Measurements from ENCODE around the gene SMAD5. TPM values are rescaled to one million over a fixed set of nuclear protein-coding genes. Genes with fewer than 3 reads are reported as not detected.
A peak's percentile ranks its signal among the peaks of the same experiment; 100 is the strongest.

The SMAD5 gene
- total RNA-seq, 2 donors from 2014 or later = 97.8 to 105 TPM

DNA sequence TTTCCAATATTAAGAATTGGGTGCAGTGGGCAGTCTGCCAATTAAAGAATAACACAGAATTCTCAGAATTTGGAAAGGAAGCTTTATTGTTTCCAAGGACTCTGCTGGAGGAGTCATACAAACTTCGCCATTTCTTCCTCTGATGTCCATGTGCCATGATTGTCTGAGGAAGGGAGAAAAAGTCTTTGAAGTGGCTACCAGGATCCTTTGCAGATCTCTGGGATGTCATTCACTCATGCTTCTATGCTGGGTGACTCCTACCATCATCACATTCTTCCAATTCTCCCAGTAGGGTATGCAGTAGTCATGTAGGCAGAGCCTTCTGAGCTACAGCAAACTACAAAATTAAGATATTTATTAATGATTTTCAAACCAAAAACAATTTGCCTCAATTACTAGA is 3.2 kb upstream of the SMAD5 start:
- no peak overlapping the region for H3K4me3 ChIP-seq (ENCODE audit: low read length)
- Mint-ChIP-seq H3K4me3 (no peak overlapping the region), H3K27me3 (ENCODE audit: insufficient read depth) (peaks cover 42% of the 10 kb centered on the region), H3K4me1 (peaks cover 8% of the 10 kb centered on the region), H3K9me3 (no peaks in the 10 kb centered on the region), H3K36me3 (ENCODE audit: low read depth) (no peaks in the 10 kb centered on the region), H3K27ac (no peak overlapping the region)
- no peak overlapping the region for H3K9ac ChIP-seq (ENCODE audit: extremely low read depth, low read length, poor library complexity, severe bottlenecking)
- TF ChIP-seq, protein P1, sequence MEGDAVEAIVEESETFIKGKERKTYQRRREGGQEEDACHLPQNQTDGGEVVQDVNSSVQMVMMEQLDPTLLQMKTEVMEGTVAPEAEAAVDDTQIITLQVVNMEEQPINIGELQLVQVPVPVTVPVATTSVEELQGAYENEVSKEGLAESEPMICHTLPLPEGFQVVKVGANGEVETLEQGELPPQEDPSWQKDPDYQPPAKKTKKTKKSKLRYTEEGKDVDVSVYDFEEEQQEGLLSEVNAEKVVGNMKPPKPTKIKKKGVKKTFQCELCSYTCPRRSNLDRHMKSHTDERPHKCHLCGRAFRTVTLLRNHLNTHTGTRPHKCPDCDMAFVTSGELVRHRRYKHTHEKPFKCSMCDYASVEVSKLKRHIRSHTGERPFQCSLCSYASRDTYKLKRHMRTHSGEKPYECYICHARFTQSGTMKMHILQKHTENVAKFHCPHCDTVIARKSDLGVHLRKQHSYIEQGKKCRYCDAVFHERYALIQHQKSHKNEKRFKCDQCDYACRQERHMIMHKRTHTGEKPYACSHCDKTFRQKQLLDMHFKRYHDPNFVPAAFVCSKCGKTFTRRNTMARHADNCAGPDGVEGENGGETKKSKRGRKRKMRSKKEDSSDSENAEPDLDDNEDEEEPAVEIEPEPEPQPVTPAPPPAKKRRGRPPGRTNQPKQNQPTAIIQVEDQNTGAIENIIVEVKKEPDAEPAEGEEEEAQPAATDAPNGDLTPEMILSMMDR (conservative IDR thresholded peaks at IDR 0.05) = no peak
- DNase-seq = no peak
- peaks cover 14% of the 10 kb centered on the region for H3K27me3 ChIP-seq (ENCODE audit: control insufficient read depth, insufficient read depth, low read length, poor library complexity, severe bottlenecking)
- H3K36me3 ChIP-seq (ENCODE audit: control insufficient read depth, insufficient read depth, low read length) = no peaks in the 10 kb centered on the region
- H3K9me3 ChIP-seq (ENCODE audit: control insufficient read depth, low read length) = no peaks in the 10 kb centered on the region
- 92 to 100% methylated on average over 1 of the region's 1 CpG for WGBS, 2 experiments (ENCODE audit: insufficient coverage in 1 of 2, insufficient read length in 1 of 2)
- no peaks in the 10 kb centered on the region for H3K4me1 ChIP-seq (ENCODE audit: control insufficient read depth, insufficient read depth, low read length)
- no peak overlapping the region for H3K27ac ChIP-seq (ENCODE audit: low read depth, low read length)

DNA sequence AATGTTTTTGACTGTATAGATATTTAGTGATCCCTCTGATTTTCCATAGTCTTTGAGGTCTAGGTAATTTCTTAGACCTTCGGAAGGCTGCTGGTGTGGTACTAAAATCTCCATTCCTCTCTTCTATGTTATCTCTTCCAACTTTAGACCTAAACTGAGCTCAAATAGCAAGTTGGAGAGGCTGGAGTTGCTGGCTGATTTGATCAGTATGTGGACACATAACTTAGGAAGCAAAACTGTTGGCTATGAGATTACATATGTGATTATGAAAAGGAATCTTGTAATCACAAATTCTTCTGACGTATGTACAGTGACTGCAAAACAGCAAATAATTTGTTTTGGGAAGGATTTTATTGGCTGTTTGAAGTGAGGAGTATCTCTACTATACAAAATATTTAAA is 2.1 kb upstream of the SMAD5 start:
- Histone ChIP-seq H3K36me3 (ENCODE audit: control insufficient read depth, insufficient read depth, low read length) (no peaks in the 10 kb centered on the region), H3K27me3 (ENCODE audit: control insufficient read depth, insufficient read depth, low read length, poor library complexity, severe bottlenecking) (peaks cover 14% of the 10 kb centered on the region), H3K9ac (ENCODE audit: extremely low read depth, low read length, poor library complexity, severe bottlenecking) (no peak overlapping the region), H3K4me1 (ENCODE audit: control insufficient read depth, insufficient read depth, low read length) (peaks cover 4% of the 10 kb centered on the region), H3K4me3 (ENCODE audit: low read length) (no peak overlapping the region), H3K27ac (ENCODE audit: low read depth, low read length) (no peak overlapping the region), H3K9me3 (ENCODE audit: control insufficient read depth, low read length) (no peaks in the 10 kb centered on the region)
- WGBS, 2 experiments (ENCODE audit: insufficient coverage in 1 of 2, insufficient read length in 1 of 2) = 100% methylated on average over 2 of the region's 2 CpGs; no CpG with 5 or more reads in 1 of the 2 experiments
- H3K27ac Mint-ChIP-seq = no peak overlapping the region
- H3K36me3 Mint-ChIP-seq (ENCODE audit: low read depth) = peaks cover 4% of the 10 kb centered on the region
- H3K9me3 Mint-ChIP-seq = no peaks in the 10 kb centered on the region
- H3K4me1 Mint-ChIP-seq = peaks cover 16% of the 10 kb centered on the region
- H3K4me3 Mint-ChIP-seq = no peak overlapping the region
- peaks cover 37% of the 10 kb centered on the region for H3K27me3 Mint-ChIP-seq (ENCODE audit: insufficient read depth)
- TF ChIP-seq, protein P1 (conservative IDR thresholded peaks at IDR 0.05) = no peak
- DNase-seq = no peak

DNA sequence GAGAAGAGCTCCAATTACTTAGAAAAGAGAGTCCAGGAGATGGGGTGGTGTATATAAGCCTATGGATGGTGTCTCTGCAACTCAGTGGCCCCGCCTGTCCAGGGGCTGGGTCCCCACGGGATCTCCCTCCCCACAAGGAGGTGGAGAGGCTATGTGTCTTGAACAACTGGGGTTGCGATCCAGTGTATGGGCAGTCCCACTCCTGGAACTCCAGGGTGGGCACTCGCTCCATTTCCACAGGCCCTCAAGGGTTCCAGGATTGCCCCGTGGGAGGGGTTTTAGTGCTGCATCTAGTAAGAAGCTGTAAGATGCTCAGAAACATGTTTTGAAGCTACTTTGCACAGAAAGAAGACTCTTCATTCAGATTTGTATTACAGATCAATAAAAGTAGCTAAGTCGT is 558 bp upstream of the SMAD5 start:
- H3K9ac ChIP-seq (ENCODE audit: extremely low read depth, low read length, poor library complexity, severe bottlenecking) = peak overlapping the region; percentile 95
- peaks cover 27% of the 10 kb centered on the region for H3K27me3 Mint-ChIP-seq (ENCODE audit: insufficient read depth)
- DNase-seq = peak; percentile 56
- H3K4me1 Mint-ChIP-seq = peaks cover 20% of the 10 kb centered on the region
- H3K36me3 ChIP-seq (ENCODE audit: control insufficient read depth, insufficient read depth, low read length) = no peaks in the 10 kb centered on the region
- WGBS, 2 experiments (ENCODE audit: insufficient coverage in 1 of 2, insufficient read length in 1 of 2) = 87 to 89% methylated on average over 3 to 5 of the region's 6 CpGs
- no peaks in the 10 kb centered on the region for H3K9me3 Mint-ChIP-seq
- peaks cover 4% of the 10 kb centered on the region for H3K36me3 Mint-ChIP-seq (ENCODE audit: low read depth)
- no peaks in the 10 kb centered on the region for H3K9me3 ChIP-seq (ENCODE audit: control insufficient read depth, low read length)
- H3K4me3 ChIP-seq (ENCODE audit: low read length) = peak overlapping the region; percentile 92
- peak overlapping the region; percentile 33 for H3K27ac ChIP-seq (ENCODE audit: low read depth, low read length)
- H3K4me1 ChIP-seq (ENCODE audit: control insufficient read depth, insufficient read depth, low read length) = peaks cover 4% of the 10 kb centered on the region
- H3K27ac Mint-ChIP-seq = peak overlapping the region; percentile 90
- H3K4me3 Mint-ChIP-seq = peak overlapping the region; percentile 81
- peaks cover 7% of the 10 kb centered on the region for H3K27me3 ChIP-seq (ENCODE audit: control insufficient read depth, insufficient read depth, low read length, poor library complexity, severe bottlenecking)
- TF ChIP-seq, protein P1 (conservative IDR thresholded peaks at IDR 0.05) = no peak

Data from endodermal cell (in vitro differentiated cells).